ENCODE measurements around the gene ANO6.

GRCh38 chr12:45309836-45310626 lies 94.1 kb downstream of the ANO6 start:
- no peak for TF ChIP-seq CTCF (IDR thresholded peaks at IDR 0.05; ENCODE audit: low read length)
- no peak for TF ChIP-seq EZH2 (optimal IDR thresholded peaks at IDR 0.05; ENCODE audit: low read depth, low read length)
- no peak for TF ChIP-seq EZH2phosphoT487 (IDR thresholded peaks at IDR 0.05; ENCODE audit: low read length)
